DMS114 treated with DMSO at 0.1 percent for 48 hours (cell line): ENCODE data around the gene EFTUD2.

ENCODE experiments used
- DNase-seq: peaks from one replicate; lab custom pipeline; 2025; ENCODE audit not compliant: unreplicated experiment; lab: John Stamatoyannopoulos, UW

EFTUD2 gene

DNA sequence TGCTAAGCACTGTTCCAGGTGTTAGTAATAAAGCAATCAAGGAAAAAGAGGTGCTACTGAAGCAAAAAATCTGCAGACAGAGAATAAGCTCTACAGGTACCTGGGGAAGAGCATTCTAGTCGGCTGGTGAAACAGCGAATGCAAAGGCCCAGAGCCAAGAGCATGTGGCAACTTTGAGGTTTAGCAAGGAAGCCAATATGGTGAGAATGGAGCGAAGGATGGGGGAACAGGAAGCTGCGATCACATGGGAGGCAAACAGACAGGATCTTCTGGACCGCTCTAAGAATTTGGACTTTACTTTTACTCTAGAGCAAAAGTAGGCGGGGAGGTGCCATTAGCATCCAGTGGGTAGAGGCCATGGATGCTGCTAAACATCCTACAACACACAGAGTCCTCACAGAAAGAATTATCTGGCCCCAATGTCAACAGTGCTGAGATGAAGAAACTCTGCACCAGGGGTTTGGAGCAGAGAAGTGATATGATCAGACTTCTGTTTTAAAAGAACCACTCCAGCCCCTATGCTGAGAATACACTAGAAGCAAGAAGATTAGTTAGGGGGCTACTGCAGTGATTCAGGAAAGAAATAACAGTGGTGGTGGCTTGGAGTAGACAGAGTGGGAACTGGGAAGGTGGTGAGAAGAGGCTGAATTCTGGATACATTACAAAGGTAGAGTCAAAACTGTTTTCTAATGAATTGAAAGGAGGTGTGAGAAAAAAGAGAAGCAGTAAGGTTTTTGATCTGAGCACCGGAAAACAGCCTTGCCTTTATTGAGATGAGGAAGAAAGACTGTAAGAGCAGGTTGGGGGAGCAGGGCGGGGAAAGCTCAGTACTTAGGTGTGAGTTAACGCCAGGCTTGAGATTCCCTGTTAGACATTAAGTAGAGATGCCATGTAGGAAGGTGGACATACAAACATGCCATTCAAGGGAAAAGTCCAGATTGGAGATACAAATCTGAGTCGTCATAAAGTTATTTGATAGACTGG, 11.0 kb downstream of the EFTUD2 start:
- no peak for DNase-seq

DNA sequence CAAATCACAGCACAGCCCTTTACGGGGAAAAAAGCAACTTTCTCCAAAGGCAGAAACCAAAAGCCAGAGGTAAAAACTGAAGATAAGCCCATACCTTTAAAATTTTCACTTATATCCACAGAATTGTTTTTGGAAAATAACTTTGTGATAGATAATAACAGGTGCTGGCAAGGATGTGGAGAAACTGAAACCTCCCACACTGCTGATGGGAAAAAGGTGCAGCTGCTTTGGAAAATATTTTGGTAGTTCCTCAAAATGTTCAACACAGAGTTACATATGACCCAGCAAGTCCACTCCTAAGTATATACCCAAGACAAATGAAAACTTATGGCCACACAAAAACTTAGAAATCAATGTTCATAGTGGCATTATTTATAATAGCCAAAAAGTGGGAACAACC, 12.2 kb downstream of the EFTUD2 start:
- DNase-seq, result no peak

- DNase-seq, result no peak
Measured at GRCh38 chr17:44884941-44885340, 14.3 kb downstream of the EFTUD2 start.

DNA sequence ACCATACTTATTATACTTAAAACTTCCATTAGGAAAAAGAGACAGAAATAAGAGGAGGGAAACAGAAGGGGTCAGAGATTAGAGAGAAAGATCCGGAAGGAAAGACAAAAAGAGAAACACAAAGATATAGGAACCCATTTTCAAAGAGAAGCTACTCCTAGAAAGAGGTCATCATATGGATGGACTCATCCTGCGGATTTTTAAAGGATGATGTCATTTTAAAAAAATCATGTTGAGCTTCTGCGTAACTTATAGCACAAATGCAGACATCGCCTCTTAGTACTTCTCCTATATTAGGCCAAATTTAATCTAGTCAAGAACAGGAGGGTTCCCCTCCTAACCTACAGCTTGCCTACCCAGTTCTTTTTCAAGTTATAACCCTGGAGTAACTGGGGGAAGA, 18.1 kb downstream of the EFTUD2 start:
- DNase-seq, result no peak

GRCh38 chr17:44880062-44880461, 19.2 kb downstream of the EFTUD2 start:
- no peak for DNase-seq

DNA sequence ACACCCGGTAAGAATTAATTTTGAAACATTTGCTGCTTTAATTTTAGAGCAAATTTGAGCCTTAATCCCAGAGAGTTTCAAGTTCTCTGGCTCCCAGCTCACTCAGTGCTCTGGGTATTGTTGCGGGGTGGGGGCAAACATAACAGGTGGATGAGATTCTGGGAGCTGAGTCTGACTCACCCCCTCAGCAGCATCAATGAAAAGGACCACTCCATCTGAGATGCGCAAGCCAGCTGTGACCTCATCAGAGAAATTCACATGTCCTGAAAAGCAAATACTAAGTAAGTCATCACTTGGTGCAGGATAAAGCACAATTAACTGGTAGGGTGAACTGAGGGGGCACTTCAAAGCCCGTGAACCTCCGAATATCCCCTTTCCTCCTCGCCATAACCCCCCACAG, 19.9 kb downstream of the EFTUD2 start:
- no peak for DNase-seq

DNA sequence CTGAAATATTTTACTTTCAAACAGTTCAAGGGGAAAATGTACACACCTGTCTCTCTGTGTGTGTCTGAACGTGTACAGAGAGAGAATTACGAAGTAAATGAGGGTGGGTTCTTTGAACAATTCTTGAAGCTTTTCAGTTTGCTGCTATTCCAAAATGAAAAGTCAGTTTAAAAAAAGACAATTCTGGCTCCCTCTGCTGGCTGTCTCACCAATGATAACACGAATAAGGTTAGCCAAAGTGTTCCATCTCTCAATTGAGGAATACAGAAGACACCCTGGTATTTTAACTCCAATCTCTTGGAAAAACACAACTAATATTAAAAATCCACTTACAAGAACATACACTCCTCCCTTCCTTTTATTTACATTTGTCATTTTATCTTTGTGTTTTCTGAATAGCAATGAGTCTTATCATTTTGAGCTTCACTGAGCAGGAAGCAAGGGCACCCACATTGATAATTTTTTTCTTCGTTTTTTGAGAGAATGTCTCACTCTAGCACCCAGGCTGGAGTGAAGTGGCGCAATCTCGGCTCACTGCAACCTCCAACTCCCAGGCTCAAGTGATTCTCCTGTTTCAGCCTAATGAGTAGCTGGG, 20.5 kb downstream of the EFTUD2 start:
- DNase-seq, result peak; percentile 21

GRCh38 chr17:44877121-44877520, 22.1 kb downstream of the EFTUD2 start:
- DNase-seq, result no peak

DNA sequence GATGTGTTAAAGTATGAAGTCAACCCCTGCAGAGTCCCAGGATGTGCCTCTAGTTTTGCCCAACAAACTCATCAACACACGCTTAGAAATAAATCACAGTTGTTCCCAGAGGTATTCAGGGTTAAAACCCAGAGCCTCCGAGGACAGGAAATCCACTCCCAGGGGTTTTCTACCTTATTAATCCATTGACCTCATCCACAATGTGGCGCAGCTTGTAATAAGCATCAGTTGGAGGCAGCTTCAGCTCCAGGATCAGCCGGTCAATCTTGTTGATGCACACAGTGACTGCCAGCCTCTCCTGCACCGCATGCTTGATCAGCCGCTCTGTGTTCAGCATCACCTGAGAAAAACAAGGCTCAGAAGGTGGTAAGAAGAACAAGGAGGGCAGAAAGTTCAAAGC, 23.5 kb downstream of the EFTUD2 start:
- no peak for DNase-seq

DNA sequence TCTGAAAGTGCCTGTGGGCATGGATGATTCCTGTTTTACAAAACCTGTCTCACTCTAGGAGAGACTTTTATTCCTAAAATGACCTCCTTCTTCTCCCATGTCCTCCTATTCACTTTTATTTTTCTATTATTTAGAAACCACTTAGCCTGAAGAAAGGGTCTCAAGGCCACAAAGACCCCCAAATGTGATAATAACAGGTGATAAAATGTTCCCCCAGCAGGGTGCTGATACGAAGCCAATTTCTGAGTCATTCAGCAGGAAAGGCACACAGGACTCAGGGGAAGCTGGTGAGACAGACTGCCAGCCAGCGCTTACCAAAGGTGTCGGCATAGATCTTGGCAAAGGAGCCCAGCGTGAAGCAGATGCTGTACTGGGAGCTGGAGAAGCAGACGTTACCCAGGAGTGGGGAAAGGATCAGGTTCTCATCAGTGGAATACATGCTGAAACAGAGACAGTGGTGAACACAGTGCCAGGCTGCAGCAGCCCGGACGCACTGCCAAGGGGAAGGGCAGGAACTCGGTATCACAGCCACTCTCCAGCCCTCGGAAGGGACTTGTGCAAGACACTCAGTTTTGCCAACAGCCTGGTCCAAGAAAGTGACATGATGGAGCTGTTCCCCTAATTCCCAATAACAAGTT, 27.0 kb downstream of the EFTUD2 start:
- no peak for DNase-seq

GRCh38 chr17:44871556-44871955, 27.7 kb downstream of the EFTUD2 start:
- DNase-seq, result no peak

- no peak for DNase-seq
Measured at GRCh38 chr17:44867841-44868240, 31.4 kb downstream of the EFTUD2 start.

GRCh38 chr17:44865931-44866330, 33.3 kb downstream of the EFTUD2 start:
- DNase-seq, result no peak

DNA sequence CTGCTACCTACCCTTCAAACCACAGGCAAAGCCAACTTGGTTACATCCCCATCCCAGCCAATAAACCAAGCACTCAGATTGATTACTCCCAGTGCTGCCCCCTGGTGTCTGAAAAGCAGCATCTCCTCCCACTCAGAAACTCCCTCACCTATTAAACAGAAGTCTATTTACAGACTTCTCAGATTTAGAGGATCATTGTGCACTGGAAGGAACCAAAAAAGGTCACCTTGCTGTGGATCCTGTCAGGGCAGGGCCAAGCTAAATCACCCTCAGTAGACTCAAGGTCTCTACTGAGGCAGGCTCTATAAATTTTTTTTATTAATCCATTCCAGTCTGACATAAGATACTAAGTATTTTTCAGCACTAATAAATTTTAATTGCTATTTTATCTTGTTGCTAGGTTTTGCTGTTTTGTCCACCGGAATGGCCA, 34.0 kb downstream of the EFTUD2 start:
- peak; percentile 59 for DNase-seq

- no peak for DNase-seq
Measured at GRCh38 chr17:44864831-44865230, 34.4 kb downstream of the EFTUD2 start.

DNA sequence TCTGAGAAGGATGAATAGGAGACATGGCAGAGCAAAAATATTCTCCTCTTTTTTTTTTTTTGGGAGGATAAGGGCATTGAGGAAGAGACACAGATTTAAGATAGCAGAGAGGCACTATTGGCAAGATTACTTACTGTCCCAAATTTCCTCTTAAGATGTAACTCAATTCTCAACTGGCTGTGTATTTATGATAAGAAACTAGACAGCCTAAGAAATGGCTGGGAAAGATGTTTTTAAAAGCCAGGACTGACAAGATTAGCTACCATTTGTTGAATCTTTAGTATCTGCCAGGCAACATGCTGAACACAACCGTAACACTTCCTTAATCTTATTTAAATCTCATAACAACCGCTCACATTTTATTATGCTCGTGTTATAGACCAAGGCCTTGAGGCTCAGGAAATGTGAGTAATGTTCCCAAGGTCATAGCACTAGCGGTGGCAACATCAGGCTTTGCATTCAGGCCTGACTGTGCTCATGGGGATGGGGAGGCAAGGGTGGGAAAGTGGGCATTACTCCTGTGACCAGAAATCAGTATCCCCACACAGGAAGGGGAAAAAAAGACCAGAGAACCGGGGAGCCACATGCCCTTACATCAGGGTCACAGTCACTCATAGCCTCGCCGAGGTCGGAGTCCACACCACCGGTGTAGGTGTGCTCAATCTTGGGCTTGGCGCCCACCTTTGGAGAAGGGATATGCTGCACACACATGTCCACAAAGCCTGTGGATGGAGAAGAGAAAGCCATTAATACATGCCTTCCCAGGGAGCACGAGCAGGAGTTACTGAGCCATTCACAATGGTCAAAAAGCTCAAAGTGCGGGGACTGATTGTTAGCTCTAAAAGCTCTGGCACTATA, 36.0 kb downstream of the EFTUD2 start:
- DNase-seq, result no peak

GRCh38 chr17:44862278-44862914, 36.8 kb downstream of the EFTUD2 start:
- DNase-seq, result no peak

GRCh38 chr17:44859701-44860100, 39.5 kb downstream of the EFTUD2 start:
- no peak for DNase-seq

DNA sequence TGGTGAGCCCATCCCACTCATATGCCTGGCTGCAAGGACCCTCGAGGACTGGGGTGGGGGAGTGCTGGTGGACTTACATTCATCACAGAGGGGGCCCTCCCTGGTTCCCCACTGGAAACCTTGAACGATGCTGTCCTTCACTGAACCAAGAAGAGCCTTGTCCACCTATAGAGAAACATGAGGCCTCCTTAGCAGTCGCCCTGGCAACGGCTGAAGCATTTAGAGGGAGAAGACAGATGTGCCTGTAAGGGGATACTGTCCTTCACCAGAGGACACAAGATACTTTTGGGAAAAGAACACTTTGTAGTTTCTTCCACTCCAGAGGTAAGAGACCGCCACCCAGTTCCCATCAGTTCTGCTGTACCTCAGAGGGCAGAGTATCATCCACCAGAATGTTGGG, 45.1 kb downstream of the EFTUD2 start:
- DNase-seq, result no peak

- no peak for DNase-seq
Measured at GRCh38 chr17:44850612-44851011, 48.6 kb downstream of the EFTUD2 start.

DNA sequence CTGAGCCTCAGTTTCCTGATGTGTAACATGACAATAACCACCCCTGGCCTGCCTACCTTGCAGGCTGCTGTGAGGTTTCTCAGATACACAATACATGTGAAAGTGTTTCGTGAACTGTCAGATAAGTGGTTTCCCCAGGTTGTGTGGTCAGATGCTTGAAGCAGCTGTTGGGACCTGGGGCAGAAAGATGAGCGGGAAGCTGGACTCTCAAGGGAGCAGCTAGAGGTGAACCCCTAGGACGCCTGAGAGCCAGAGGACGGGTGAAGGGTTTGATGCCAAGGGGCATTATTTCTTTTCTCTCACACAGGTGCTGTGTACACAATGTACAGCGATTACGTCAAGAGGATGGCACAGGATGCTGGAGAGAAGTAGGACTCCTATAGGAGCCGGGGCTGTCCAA, 49.2 kb downstream of the EFTUD2 start:
- DNase-seq, result no peak
